ENCODE measurements around the gene WFDC11. TPM values are rescaled to one million over a fixed set of nuclear protein-coding genes. Genes with fewer than 3 reads are reported as not detected.

The WFDC11 gene
- polyA plus RNA-seq, 1 donor (not counting 4 experiments of a cell fraction or from before 2014, with no cell fraction given), result not detected

DNA sequence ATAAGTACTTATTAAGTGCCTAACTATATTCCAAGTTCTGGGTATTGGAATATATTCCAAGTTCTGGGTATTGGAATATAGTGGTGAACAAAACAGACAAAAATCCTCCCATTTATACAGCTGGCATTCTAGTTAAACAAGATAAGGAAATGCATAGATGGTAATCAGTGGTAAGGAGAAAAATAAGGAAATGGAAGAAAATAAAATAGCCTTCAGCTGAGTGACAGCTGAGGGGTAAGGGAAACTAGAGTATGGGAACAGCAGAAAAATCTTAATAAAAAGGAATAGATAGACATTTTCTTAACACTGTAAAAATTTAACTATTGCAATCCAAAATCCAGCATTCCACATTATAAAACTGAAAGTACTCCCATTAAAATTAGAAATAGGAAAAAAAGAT is 57.7 kb downstream of the WFDC11 start:
- no peaks in the 10 kb centered on the region for H4K20me1 ChIP-seq (ENCODE audit: control insufficient read depth, extremely low read depth, insufficient read depth, low read length)
- H2AFZ ChIP-seq (ENCODE audit: control insufficient read depth, low read length), result no peak overlapping the region
- H3K4me3 ChIP-seq (ENCODE audit: control insufficient read depth in 2 of 3, extremely low read depth in 1 of 3, insufficient read depth in 2 of 3, low read depth in 1 of 3, low read length in 3 of 3), result no peak overlapping the region
- no peaks in the 10 kb centered on the region for H3K9me1 ChIP-seq (ENCODE audit: control insufficient read depth, extremely low read depth, insufficient read depth, low read length)
- no peak overlapping the region for H3K4me2 ChIP-seq (ENCODE audit: control insufficient read depth, extremely low read depth, insufficient read depth, low read depth, low read length)
- H3K27me3 ChIP-seq (ENCODE audit: control insufficient read depth, extremely low read depth, insufficient read depth, low read length), result no peaks in the 10 kb centered on the region
- FAIRE-seq, result no peak
- peaks cover 17% of the 10 kb centered on the region for H3K4me1 ChIP-seq (ENCODE audit: control insufficient read depth, extremely low read depth, insufficient read depth, low read length)
- DNase-seq (ENCODE audit: low read depth, low spot score), result no peak
- dilution Hi-C loops (cut with MboI; ENCODE audit: extremely low pct_ligation_motif_present, low sequenced_read_pairs), result no loop called here
- no peak overlapping the region for H3K9ac ChIP-seq (ENCODE audit: control insufficient read depth, extremely low read depth, insufficient read depth, low read length)
- no peak overlapping the region for H3K27ac ChIP-seq (ENCODE audit: control insufficient read depth, insufficient read depth, low read length)
- no peaks in the 10 kb centered on the region for H3K36me3 ChIP-seq (ENCODE audit: control insufficient read depth in 2 of 2, extremely low read depth in 1 of 2, insufficient read depth in 2 of 2, low read length in 2 of 2)
- no peaks in the 10 kb centered on the region for H3K79me2 ChIP-seq (ENCODE audit: control insufficient read depth, insufficient read depth, low read length)
- no peak for TF ChIP-seq EZH2 (IDR thresholded peaks at IDR 0.05; ENCODE audit: low read length)
- TF ChIP-seq, protein P1, sequence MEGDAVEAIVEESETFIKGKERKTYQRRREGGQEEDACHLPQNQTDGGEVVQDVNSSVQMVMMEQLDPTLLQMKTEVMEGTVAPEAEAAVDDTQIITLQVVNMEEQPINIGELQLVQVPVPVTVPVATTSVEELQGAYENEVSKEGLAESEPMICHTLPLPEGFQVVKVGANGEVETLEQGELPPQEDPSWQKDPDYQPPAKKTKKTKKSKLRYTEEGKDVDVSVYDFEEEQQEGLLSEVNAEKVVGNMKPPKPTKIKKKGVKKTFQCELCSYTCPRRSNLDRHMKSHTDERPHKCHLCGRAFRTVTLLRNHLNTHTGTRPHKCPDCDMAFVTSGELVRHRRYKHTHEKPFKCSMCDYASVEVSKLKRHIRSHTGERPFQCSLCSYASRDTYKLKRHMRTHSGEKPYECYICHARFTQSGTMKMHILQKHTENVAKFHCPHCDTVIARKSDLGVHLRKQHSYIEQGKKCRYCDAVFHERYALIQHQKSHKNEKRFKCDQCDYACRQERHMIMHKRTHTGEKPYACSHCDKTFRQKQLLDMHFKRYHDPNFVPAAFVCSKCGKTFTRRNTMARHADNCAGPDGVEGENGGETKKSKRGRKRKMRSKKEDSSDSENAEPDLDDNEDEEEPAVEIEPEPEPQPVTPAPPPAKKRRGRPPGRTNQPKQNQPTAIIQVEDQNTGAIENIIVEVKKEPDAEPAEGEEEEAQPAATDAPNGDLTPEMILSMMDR (optimal IDR thresholded peaks at IDR 0.05 in 1 of 3, IDR thresholded peaks at IDR 0.05 in 1 of 3, conservative IDR thresholded peaks at IDR 0.05 in 1 of 3; ENCODE audit: extremely low read depth in 1 of 3, insufficient read depth in 2 of 3, low read length in 3 of 3), result no peak
- peaks cover 3% of the 10 kb centered on the region for H3K9me3 ChIP-seq (ENCODE audit: control insufficient read depth, low read depth, low read length)

DNA sequence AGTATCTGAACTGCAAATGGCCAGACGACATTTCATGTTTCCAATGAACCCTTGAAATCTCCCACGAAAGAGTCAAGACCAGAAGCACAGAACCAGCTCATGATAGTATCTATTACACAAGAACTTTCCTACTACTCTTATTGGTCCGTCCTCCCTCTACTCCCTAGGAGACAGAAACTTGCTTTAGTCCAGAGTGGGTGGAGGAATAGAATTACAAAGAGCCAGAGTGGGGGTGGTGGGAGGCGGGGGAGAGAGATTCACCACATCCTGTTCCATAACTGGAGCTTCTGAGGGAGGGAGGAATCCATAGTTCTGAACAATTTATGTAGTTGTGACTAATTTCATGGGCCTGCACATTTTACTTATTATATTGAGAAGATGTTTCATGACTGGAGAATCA is 59.0 kb downstream of the WFDC11 start:
- Histone ChIP-seq H2AFZ (ENCODE audit: control insufficient read depth, low read length) (peak overlapping the region; percentile 56), H3K9me3 (ENCODE audit: control insufficient read depth, low read depth, low read length) (peaks cover 6% of the 10 kb centered on the region), H3K79me2 (ENCODE audit: control insufficient read depth, insufficient read depth, low read length) (no peaks in the 10 kb centered on the region), H3K27me3 (ENCODE audit: control insufficient read depth, extremely low read depth, insufficient read depth, low read length) (no peaks in the 10 kb centered on the region), H3K27ac (ENCODE audit: control insufficient read depth, insufficient read depth, low read length) (peak overlapping the region; percentile 26), H3K4me2 (ENCODE audit: control insufficient read depth, extremely low read depth, insufficient read depth, low read depth, low read length) (peak overlapping the region; percentile 75), H3K9ac (ENCODE audit: control insufficient read depth, extremely low read depth, insufficient read depth, low read length) (no peak overlapping the region), H3K36me3 (ENCODE audit: control insufficient read depth in 2 of 2, extremely low read depth in 1 of 2, insufficient read depth in 2 of 2, low read length in 2 of 2) (no peaks in the 10 kb centered on the region), H4K20me1 (ENCODE audit: control insufficient read depth, extremely low read depth, insufficient read depth, low read length) (no peaks in the 10 kb centered on the region), H3K4me1 (ENCODE audit: control insufficient read depth, extremely low read depth, insufficient read depth, low read length) (peaks cover 19% of the 10 kb centered on the region), H3K4me3 (ENCODE audit: control insufficient read depth in 2 of 3, extremely low read depth in 1 of 3, insufficient read depth in 2 of 3, low read depth in 1 of 3, low read length in 3 of 3) (peak overlapping the region in 1 of 3 experiments; percentile 23), H3K9me1 (ENCODE audit: control insufficient read depth, extremely low read depth, insufficient read depth, low read length) (no peaks in the 10 kb centered on the region)
- TF ChIP-seq EZH2 (IDR thresholded peaks at IDR 0.05; ENCODE audit: low read length), result no peak
- TF ChIP-seq, protein P1 (optimal IDR thresholded peaks at IDR 0.05 in 1 of 3, IDR thresholded peaks at IDR 0.05 in 1 of 3, conservative IDR thresholded peaks at IDR 0.05 in 1 of 3; ENCODE audit: extremely low read depth in 1 of 3, insufficient read depth in 2 of 3, low read length in 3 of 3), result no peak
- DNase-seq (ENCODE audit: low read depth, low spot score) (peak; percentile 26), FAIRE-seq (peak; percentile 81)
- dilution Hi-C loops (cut with MboI; ENCODE audit: extremely low pct_ligation_motif_present, low sequenced_read_pairs), result no loop called here
